Esophagus squamous epithelium (tissue), 4 donors: Measurements from ENCODE around the gene COG5.

ENCODE experiments used
- CTCF ChIP-seq, 6 experiments: fragments of 450-650 bp in 4 of 6; fragments of 200-600 bp in 2 of 6; sonication (generic) in 2 of 6; IDR thresholded peaks; one replicate each; pipeline ENCODE4 v1.5.1; 2016 to 2019; ENCODE audit warnings: antibody characterized with exemption in 6 of 6, mild to moderate bottlenecking in 4 of 6, moderate library complexity in 4 of 6
- POLR2A ChIP-seq, 4 donors: fragments of 450-650 bp; IDR thresholded peaks; one replicate each; pipeline ENCODE4 v1.6.1; 2017; ENCODE audit warnings: antibody characterized with exemption in 4 of 4, mild to moderate bottlenecking in 4 of 4, moderate library complexity in 3 of 4

- TF ChIP-seq CTCF (IDR thresholded peaks at IDR 0.05) (no peak), POLR2A (IDR thresholded peaks at IDR 0.05) (no peak)
Measured at GRCh38 chr7:107597582-107597916, 33.8 kb upstream of the COG5 start.
